Uterus (tissue), 4 donors: ENCODE results near the gene TSSK6. TPM values are rescaled to one million over a fixed set of nuclear protein-coding genes. Genes with fewer than 3 reads are reported as not detected.

Experiments
- DNase-seq, 2 donors: peaks; one replicate each; pipeline ENCODE4 v3.0.0-alpha.2; 2019 to 2020
- H3K27ac ChIP-seq, 2 donors: fragments of 200-600 bp; sonication (generic); 1 replicate in 1 of 2; 2 replicates in 1 of 2; pipeline ENCODE4 v1.5.1; 2016 to 2018
- H3K27me3 ChIP-seq, 2 donors: fragments of 200-600 bp; sonication (generic); one replicate each; pipeline ENCODE4 v1.5.1; 2018 to 2019; ENCODE audit warnings: control low read depth in 1 of 2
- H3K36me3 ChIP-seq, 2 donors: fragments of 200-600 bp; sonication (generic); one replicate each; pipeline ENCODE4 v1.5.1; 2019; ENCODE audit warnings: control low read depth in 1 of 2
- H3K4me1 ChIP-seq, 2 donors: fragments of 200-600 bp; sonication (generic); one replicate each; pipeline ENCODE4 v1.5.1; 2018 to 2019; ENCODE audit warnings: control low read depth in 1 of 2
- H3K4me3 ChIP-seq, 2 donors: fragments of 200-600 bp; sonication (generic); 1 replicate in 1 of 2; 2 replicates in 1 of 2; pipeline ENCODE4 v1.5.1; 2018 to 2019; ENCODE audit warnings: mild to moderate bottlenecking in 1 of 2
- H3K9me3 ChIP-seq, 2 donors: fragments of 200-600 bp; sonication (generic); one replicate each; pipeline ENCODE4 v1.5.1; 2019; ENCODE audit warnings: control low read depth in 1 of 2
- CTCF ChIP-seq, 4 experiments: fragments of 200-600 bp in 2 of 4; fragments of 450-650 bp in 2 of 4; sonication (generic) in 2 of 4; IDR thresholded peaks; one replicate each; pipeline ENCODE4 v1.5.1; 2016 to 2019; ENCODE audit warnings: antibody characterized with exemption in 4 of 4, mild to moderate bottlenecking in 2 of 4, moderate library complexity in 1 of 4
- POLR2A ChIP-seq, 2 donors: fragments of 450-650 bp; IDR thresholded peaks; one replicate each; pipeline ENCODE4 v1.6.1; 2016; ENCODE audit warnings: antibody characterized with exemption in 2 of 2, mild to moderate bottlenecking in 1 of 2, moderate library complexity in 1 of 2
- intact Hi-C: fragments of 100-400 bp; cut with DNase I; formaldehyde crosslinking; loops from one replicate; pipeline ENCODE4 v1.15.1; 2023; ENCODE audit warnings: low total_unique reads
- total RNA-seq, 4 donors: library from RNA; depleted of rRNA in 3 of 4; stranded (reverse); fragments of >200 nt in 3 of 4; gene quantifications; one replicate each; pipeline versions ENCODE4 v1.1.0 to v1.2.4, GENCODE V29; 2014 to 2023
- donor health status: DM: yes; HTN: yes; CAD: no.

The TSSK6 gene
- total RNA-seq, 4 donors from 2014 or later, result 1.3 to 2.0 TPM; not detected in 2

- intact Hi-C loops, result no loop called here
- H3K4me1 ChIP-seq, result no peaks in the 10 kb centered on the region
- H3K9me3 ChIP-seq, result no peaks in the 10 kb centered on the region
- TF ChIP-seq POLR2A (IDR thresholded peaks at IDR 0.05), result no peak
- TF ChIP-seq CTCF (IDR thresholded peaks at IDR 0.05), result no peak
- no peak for DNase-seq
- H3K36me3 ChIP-seq, result no peaks in the 10 kb centered on the region
- no peak overlapping the region for H3K4me3 ChIP-seq
- H3K27ac ChIP-seq, result no peak overlapping the region
- no peaks in the 10 kb centered on the region for H3K27me3 ChIP-seq
Observed at GRCh38 chr19:19498255-19498991, 16.9 kb downstream of the TSSK6 start.

GRCh38 chr19:19495614-19496603 lies 19.4 kb downstream of the TSSK6 start:
- Histone ChIP-seq H3K4me1 (no peaks in the 10 kb centered on the region), H3K27ac (no peak overlapping the region), H3K27me3 (no peaks in the 10 kb centered on the region), H3K36me3 (no peaks in the 10 kb centered on the region), H3K9me3 (no peaks in the 10 kb centered on the region), H3K4me3 (no peak overlapping the region)
- TF ChIP-seq CTCF (IDR thresholded peaks at IDR 0.05) (no peak), POLR2A (IDR thresholded peaks at IDR 0.05) (no peak)
- intact Hi-C loops, result no loop called here
- DNase-seq, result no peak

- Histone ChIP-seq H3K9me3 (no peaks in the 10 kb centered on the region), H3K4me1 (peaks cover under 1 to 14% of the 10 kb centered on the region in 2 donors), H3K36me3 (no peaks in the 10 kb centered on the region), H3K27ac (no peak overlapping the region), H3K4me3 (no peak overlapping the region), H3K27me3 (no peaks in the 10 kb centered on the region)
- intact Hi-C loops, result no loop called here
- no peak for DNase-seq
- TF ChIP-seq CTCF (IDR thresholded peaks at IDR 0.05), result no peak
Observed at GRCh38 chr19:19493841-19494546, 21.4 kb downstream of the TSSK6 start.

GRCh38 chr19:19492026-19492610 lies 23.2 kb downstream of the TSSK6 start:
- Histone ChIP-seq H3K4me3 (no peak overlapping the region), H3K36me3 (no peaks in the 10 kb centered on the region), H3K27ac (no peak overlapping the region), H3K4me1 (peaks cover 6 to 24% of the 10 kb centered on the region in 2 donors), H3K27me3 (no peaks in the 10 kb centered on the region), H3K9me3 (no peaks in the 10 kb centered on the region)
- no peak for TF ChIP-seq CTCF (IDR thresholded peaks at IDR 0.05)
- TF ChIP-seq POLR2A (IDR thresholded peaks at IDR 0.05), result no peak
- intact Hi-C loops, result no loop called here
- DNase-seq, result no peak
